Fibroblast of lung (primary cell): Measurements from ENCODE around the gene KRT38.

ENCODE experiments used
- EZH2 ChIP-seq: IDR thresholded peaks from 2 replicates; pipeline ENCODE4 v1.5.1; 2012; ENCODE audit warnings: low read length, control low read depth, mild to moderate bottlenecking; ENCODE audit errors: missing control alignments
- TF ChIP-seq, protein P1 (sequence below), 2 donors: IDR thresholded peaks in 1 of 2; conservative IDR thresholded peaks in 1 of 2; 1 replicate in 1 of 2; 2 replicates in 1 of 2; pipeline ENCODE4 v1.5.1; 2011 to 2012; ENCODE audit warnings: low read length in 2 of 2, control low read depth in 1 of 2, inconsistent platforms in 1 of 2, low read depth in 1 of 2, mild to moderate bottlenecking in 1 of 2

DNA sequence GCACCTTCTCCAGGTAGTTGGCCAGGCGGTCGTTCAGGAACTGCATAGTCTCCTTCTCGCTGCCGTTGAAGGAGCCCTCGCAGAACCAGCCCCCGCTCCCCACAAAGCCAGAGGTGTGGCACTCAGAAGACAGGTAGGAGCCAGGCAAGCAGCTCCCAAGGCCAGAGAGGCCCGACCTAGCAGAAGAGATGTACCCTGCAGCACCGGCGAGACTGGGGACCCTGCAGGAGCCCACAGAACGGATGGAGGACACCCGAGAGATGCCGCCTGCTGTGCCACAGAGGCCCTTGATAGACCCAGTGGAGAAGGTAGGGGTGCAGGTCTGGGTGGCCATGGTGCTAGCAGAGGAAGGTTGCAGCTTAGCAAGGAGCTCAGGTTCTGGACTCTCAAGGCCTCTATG, 48.7 kb upstream of the KRT38 start, which contains the start of gene KRT36:
- TF ChIP-seq, protein P1, sequence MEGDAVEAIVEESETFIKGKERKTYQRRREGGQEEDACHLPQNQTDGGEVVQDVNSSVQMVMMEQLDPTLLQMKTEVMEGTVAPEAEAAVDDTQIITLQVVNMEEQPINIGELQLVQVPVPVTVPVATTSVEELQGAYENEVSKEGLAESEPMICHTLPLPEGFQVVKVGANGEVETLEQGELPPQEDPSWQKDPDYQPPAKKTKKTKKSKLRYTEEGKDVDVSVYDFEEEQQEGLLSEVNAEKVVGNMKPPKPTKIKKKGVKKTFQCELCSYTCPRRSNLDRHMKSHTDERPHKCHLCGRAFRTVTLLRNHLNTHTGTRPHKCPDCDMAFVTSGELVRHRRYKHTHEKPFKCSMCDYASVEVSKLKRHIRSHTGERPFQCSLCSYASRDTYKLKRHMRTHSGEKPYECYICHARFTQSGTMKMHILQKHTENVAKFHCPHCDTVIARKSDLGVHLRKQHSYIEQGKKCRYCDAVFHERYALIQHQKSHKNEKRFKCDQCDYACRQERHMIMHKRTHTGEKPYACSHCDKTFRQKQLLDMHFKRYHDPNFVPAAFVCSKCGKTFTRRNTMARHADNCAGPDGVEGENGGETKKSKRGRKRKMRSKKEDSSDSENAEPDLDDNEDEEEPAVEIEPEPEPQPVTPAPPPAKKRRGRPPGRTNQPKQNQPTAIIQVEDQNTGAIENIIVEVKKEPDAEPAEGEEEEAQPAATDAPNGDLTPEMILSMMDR (conservative IDR thresholded peaks at IDR 0.05 in 1 of 2, IDR thresholded peaks at IDR 0.05 in 1 of 2; ENCODE audit: low read depth in 1 of 2, low read length in 2 of 2): no peak
- TF ChIP-seq EZH2: no peak
